Mesodermal cell (in vitro differentiated cells): Measurements from ENCODE around the gene TWF1. TPM values are rescaled to one million over a fixed set of nuclear protein-coding genes. Genes with fewer than 3 reads are reported as not detected.
"Not testable (repeated sequence)": the region's sequence is repeated elsewhere in the genome, so short reads cannot be mapped to it uniquely, and the experiment has no call there.

Source experiments
- H3K27ac ChIP-seq: 2 replicates; pipeline ENCODE4 v1.7.0; 2013; ENCODE audit warnings: mild to moderate bottlenecking, low read depth, low read length, moderate library complexity; ENCODE audit not compliant: severe bottlenecking
- H3K36me3 ChIP-seq: 2 replicates; pipeline ENCODE4 v1.7.1; 2013; ENCODE audit warnings: mild to moderate bottlenecking, low read length, moderate library complexity; ENCODE audit not compliant: control insufficient read depth, insufficient read depth
- H3K4me1 ChIP-seq: one replicate; pipeline ENCODE4 v1.7.1; 2013; ENCODE audit warnings: mild to moderate bottlenecking, low read length; ENCODE audit not compliant: insufficient read depth, control insufficient read depth, poor library complexity, severe bottlenecking
- H3K4me3 ChIP-seq: 2 replicates; pipeline ENCODE4 v1.7.0; 2013; ENCODE audit warnings: low read length, control low read depth, mild to moderate bottlenecking; ENCODE audit not compliant: insufficient read depth, poor library complexity, severe bottlenecking; ENCODE audit errors: extremely low read depth
- H3K9me3 ChIP-seq: 2 replicates; pipeline ENCODE4 v1.7.1; 2013; ENCODE audit warnings: mild to moderate bottlenecking, low read length, moderate library complexity; ENCODE audit not compliant: control insufficient read depth
- WGBS, 2 experiments: methylation state at CpG; one replicate each; pipeline ENCODE4 v1.1.5; 2013; ENCODE audit warnings: missing lambda C conversion rate in 2 of 2; ENCODE audit not compliant: insufficient coverage in 2 of 2; 5-methylcytosine and 5-hydroxymethylcytosine counted together
- polyA plus RNA-seq, 2 experiments: library from polyadenylated mRNA; stranded (reverse); fragments of 50-300 nt; gene quantifications; one replicate each; pipeline ENCODE4 v1.2.3, GENCODE V29; 2013

The TWF1 gene
- 62.7 TPM for polyA plus RNA-seq (2013, experiment 1 of 2)
- polyA plus RNA-seq (2013, experiment 2 of 2) = 75.6 TPM

GRCh38 chr12:43805860-43806736 lies at the start of gene TWF1:
TWF1 (minus strand) TSS chr12:43806317; CDS start chr12:43806245, 72 bp downstream.
- 0% methylated on average over 57 to 68 of the region's 89 CpGs for WGBS, 2 experiments
- H3K36me3 ChIP-seq = peaks cover 16% of the 10 kb centered on the region
- H3K4me1 ChIP-seq = no peaks in the 10 kb centered on the region
- peak within 1 kb of the TSS; percentile 96 for H3K27ac ChIP-seq
- H3K9me3 ChIP-seq = no peaks in the 10 kb centered on the region
- H3K4me3 ChIP-seq = peak within 1 kb of the TSS; percentile 77

GRCh38 chr12:43852744-43853143 lies 46.6 kb upstream of the TWF1 start:
- Histone ChIP-seq H3K4me1 (no peaks in the 10 kb centered on the region), H3K36me3 (no peaks in the 10 kb centered on the region), H3K4me3 (no peak overlapping the region), H3K9me3 (no peaks in the 10 kb centered on the region), H3K27ac (no peak overlapping the region)
- WGBS, 2 experiments = no CpG with 5 or more reads among the region's 1 CpG

GRCh38 chr12:43848786-43849185 lies 42.7 kb upstream of the TWF1 start:
- 100% methylated on average over 1 of the region's 3 CpGs; no CpG with 5 or more reads in 1 of the 2 experiments for WGBS, 2 experiments
- Histone ChIP-seq H3K4me3 (no peak overlapping the region), H3K27ac (no peak overlapping the region), H3K4me1 (no peaks in the 10 kb centered on the region), H3K9me3 (peaks cover 3% of the 10 kb centered on the region), H3K36me3 (no peaks in the 10 kb centered on the region)

- 85 to 94% methylated on average over 2 to 3 of the region's 4 CpGs for WGBS, 2 experiments
- peaks cover 3% of the 10 kb centered on the region for H3K9me3 ChIP-seq
- no peak overlapping the region for H3K27ac ChIP-seq
- no peak overlapping the region for H3K4me3 ChIP-seq
- no peaks in the 10 kb centered on the region for H3K4me1 ChIP-seq
- H3K36me3 ChIP-seq = no peaks in the 10 kb centered on the region
These were observed 42.0 kb upstream of the TWF1 start for GRCh38 chr12:43848226-43848507.

GRCh38 chr12:43847425-43848225 lies 41.5 kb upstream of the TWF1 start:
- WGBS, 2 experiments = 67 to 100% methylated on average over 1 of the region's 4 CpGs
- not testable (repeated sequence) for H3K27ac ChIP-seq, H3K4me3 ChIP-seq, H3K36me3 ChIP-seq, H3K9me3 ChIP-seq, H3K4me1 ChIP-seq

- H3K4me3 ChIP-seq = no peak overlapping the region
- no peaks in the 10 kb centered on the region for H3K4me1 ChIP-seq
- H3K36me3 ChIP-seq = no peaks in the 10 kb centered on the region
- no peak overlapping the region for H3K27ac ChIP-seq
- 100% methylated on average over 1 of the region's 1 CpG; no CpG with 5 or more reads in 1 of the 2 experiments for WGBS, 2 experiments
- H3K9me3 ChIP-seq = peaks cover 3% of the 10 kb centered on the region
These were observed 36.1 kb upstream of the TWF1 start for GRCh38 chr12:43842259-43842658.

GRCh38 chr12:43841253-43841652 lies 35.1 kb upstream of the TWF1 start:
- no peaks in the 10 kb centered on the region for H3K9me3 ChIP-seq
- H3K4me1 ChIP-seq = no peaks in the 10 kb centered on the region
- 92 to 100% methylated on average over 1 of the region's 3 CpGs for WGBS, 2 experiments
- no peak overlapping the region for H3K27ac ChIP-seq
- no peaks in the 10 kb centered on the region for H3K36me3 ChIP-seq
- H3K4me3 ChIP-seq = no peak overlapping the region

- Histone ChIP-seq H3K4me1 (no peaks in the 10 kb centered on the region), H3K36me3 (no peaks in the 10 kb centered on the region), H3K27ac (no peak overlapping the region), H3K9me3 (no peaks in the 10 kb centered on the region), H3K4me3 (no peak overlapping the region)
- 64 to 88% methylated on average over 3 to 4 of the region's 4 CpGs for WGBS, 2 experiments
These were observed 34.2 kb upstream of the TWF1 start for GRCh38 chr12:43840338-43840737.

- Histone ChIP-seq H3K36me3 (no peaks in the 10 kb centered on the region), H3K27ac (no peak overlapping the region), H3K4me1 (no peaks in the 10 kb centered on the region), H3K4me3 (peak overlapping the region; percentile 58), H3K9me3 (no peaks in the 10 kb centered on the region)
- WGBS, 2 experiments = 42 to 59% methylated on average over 2 of the region's 8 CpGs
These were observed 30.4 kb upstream of the TWF1 start for GRCh38 chr12:43836475-43836989.

GRCh38 chr12:43835656-43836474 lies 29.7 kb upstream of the TWF1 start, which contains the start of gene TMEM117:
TMEM117 (plus strand) TSS chr12:43836081.
- no peaks in the 10 kb centered on the region for H3K4me1 ChIP-seq
- peak within 1 kb of the TSS; percentile 58 for H3K4me3 ChIP-seq
- 0% methylated on average over 74 to 75 of the region's 103 CpGs for WGBS, 2 experiments
- H3K9me3 ChIP-seq = no peaks in the 10 kb centered on the region
- no peak within 1 kb of the TSS for H3K27ac ChIP-seq
- H3K36me3 ChIP-seq = no peaks in the 10 kb centered on the region
